Activated effector memory CD4-positive, alpha-beta T cell treated with anti-CD3 and anti-CD28 coated beads, Interleukin-2, amount 50 U/mL, for 16 hours (primary cell): ENCODE results near the gene CTNNBL1.

Source experiments
- DNase-seq: peaks from one replicate; pipeline ENCODE4 v3.0.0-alpha.2; 2020

CTNNBL1 gene

DNA sequence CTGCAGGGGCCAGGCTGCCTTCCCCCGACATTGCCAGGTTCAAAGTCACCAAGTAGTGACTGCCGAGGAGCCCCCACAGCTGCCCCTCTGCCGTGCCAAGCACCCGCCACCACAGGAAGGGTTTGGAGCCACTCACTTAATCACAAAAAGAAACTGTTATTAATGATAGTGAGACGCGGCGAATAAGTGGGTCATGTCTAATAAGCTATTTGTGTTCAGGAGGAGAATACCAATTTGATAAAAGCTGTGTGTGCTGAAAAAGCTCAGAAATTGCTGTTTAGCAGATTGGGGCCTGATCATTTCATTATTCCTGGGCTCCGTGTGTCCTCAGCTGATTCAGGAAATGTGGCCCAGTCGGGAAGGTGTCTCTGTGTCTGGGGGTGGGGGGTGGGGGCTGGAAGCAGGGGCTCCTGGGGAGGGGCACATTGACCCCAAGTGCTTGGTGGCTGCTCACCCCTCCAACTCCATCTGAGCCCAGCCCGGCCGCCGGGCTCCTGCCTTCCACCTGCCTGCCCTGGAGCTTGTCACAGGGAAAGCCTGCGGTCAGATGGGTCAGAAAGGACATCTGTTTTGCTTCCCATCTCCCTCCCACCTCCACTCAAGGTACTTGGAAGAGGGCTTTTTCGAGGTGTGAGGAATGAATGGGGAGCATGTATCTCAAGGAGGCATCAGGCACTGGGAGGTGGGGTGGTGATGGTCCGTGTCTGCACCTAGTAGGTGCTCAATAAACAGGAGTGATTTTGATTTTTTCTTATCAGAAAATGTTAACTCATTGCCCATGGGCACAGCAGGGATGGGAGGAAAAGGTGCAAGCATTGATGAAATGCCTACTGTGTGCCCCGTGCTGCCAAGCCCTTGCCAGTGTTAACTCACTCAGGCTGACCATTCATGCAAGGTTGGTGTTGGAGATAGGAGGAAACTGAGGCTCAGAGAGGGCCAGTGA lies 212.1 kb downstream of the CTNNBL1 start:
- DNase-seq = no peak

DNA sequence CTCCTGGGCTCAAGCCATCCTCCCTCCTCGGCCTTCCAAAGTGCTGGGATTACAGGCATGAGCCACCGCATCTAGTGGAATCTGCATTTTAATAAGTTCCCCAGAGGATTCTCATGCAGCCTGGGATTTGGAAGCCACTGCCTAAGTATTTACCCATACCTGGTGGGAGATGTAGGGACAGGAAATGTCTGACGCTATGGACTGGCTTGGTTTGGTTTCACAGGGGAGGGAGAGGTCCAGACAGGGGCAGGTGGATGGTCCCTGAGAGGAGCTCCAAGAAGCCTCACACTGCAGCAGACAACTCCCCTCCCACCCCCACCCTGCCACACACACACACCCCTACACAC lies 213.5 kb downstream of the CTNNBL1 start:
- no peak for DNase-seq

DNA sequence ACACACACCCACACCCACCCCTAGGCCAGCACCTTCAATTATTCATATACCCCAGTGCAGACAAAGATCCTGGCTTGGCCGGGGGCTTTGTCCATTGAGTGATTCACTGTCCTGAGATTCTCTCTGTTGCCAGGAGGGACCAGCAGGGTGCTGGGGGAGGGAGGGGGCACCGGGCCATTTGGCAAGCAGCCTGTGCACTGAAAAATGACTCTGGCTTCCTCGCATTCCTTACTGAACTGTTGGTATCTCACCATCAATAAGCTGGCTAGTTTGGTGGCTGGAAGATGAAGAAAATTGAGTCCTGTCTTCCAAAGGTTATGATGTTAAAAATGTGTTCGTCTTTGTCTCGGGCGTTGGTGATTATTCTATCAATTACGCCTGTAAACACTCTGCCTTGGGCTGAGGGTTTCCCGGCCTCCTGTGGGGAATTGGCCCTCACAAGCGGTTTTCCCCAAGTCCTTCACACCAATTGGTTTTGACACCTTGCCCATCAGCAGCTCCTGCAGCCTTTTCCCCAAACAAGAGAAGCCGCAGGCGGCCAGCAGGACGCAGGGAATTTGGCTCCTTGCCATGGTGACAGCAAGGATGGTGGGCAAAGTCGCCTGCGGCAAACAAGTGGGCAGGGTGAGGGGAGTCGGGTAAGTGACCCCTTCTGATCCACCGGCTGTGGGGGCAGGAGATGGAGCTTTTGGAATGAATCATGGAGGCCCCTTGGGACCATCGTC lies 214.0 kb downstream of the CTNNBL1 start:
- DNase-seq = no peak

- DNase-seq = no peak
These were observed 217.4 kb downstream of the CTNNBL1 start for GRCh38 chr20:37911261-37911660.

GRCh38 chr20:37911838-37912281 lies 218.0 kb downstream of the CTNNBL1 start:
- DNase-seq = no peak

DNA sequence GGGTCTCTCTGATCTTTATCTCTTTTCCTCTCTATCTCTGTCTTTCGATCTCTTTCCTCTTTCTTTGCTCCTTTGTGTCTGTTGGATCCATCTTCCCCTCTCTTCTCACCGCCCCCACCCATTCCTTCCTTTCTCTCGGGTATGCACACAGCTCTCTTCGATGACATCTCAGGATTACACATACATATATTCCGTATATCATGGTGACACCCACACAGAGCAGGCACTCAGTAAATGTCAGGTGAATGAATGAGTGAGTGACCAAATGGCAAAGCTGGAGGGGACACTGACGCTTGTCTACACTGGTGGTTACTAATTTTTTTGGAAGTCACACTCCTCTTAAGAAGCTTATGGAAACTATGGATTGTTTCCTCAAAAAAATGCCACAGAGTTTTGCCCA lies 219.0 kb downstream of the CTNNBL1 start:
- no peak for DNase-seq

- no peak for DNase-seq
These were observed 219.9 kb downstream of the CTNNBL1 start for GRCh38 chr20:37913567-37914366.

DNA sequence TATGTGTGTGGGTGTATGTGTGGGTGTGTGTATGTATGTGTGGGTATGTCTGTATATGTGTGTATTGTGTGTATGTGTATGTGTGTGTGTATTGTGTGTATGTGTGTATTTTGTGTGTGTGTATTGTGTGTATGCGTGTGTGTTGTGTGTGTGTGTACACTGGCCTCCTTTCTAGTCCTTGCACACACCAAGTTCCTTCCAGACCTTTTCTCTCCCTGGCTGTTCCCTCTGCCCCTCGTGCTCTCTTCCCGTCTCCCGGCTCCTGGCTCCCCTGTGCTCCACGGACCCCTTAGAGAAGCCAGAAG lies 220.5 kb downstream of the CTNNBL1 start:
- no peak for DNase-seq

DNA sequence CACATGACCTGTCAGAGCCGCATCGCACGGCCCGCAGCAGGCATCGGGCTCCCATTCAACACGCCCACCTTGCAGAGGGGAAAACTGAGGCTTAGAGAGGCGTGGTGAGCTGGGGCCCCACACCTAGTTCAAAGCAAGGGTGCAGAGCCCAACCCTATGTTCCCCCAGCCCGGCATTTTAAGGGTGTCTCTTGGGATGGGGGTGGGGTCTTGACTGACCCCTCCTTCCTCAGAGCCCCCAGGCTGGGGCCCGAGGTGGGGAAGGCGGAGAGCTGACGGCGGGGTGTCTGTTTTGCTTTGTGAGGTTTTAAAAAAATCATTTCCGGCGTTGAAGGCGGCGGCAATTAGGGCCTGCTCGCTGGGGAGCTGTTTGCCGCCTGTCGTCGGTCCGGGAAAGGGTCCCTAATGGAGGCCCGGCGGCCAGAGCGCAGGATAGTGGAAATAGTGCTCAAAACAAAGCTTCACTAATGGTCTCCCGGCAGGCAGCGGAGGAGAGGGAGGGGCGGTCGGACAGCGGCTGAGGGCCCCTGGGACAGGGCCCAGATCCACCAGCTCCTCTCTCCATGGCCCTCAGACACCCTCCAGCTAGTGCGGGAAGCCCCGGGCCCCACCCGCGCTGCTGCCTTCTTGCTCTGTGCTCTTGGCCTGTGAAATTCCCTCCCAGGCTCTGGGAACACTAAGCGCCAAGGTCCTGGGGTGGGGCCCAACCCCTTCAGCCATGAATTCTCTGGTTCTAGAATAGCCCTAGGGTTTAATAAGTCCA lies 221.0 kb downstream of the CTNNBL1 start:
- DNase-seq = peak; percentile 64

GRCh38 chr20:37915434-37915787 lies 221.6 kb downstream of the CTNNBL1 start:
- DNase-seq = no peak

- DNase-seq = no peak
These were observed 222.2 kb downstream of the CTNNBL1 start for GRCh38 chr20:37915800-37916570.

DNA sequence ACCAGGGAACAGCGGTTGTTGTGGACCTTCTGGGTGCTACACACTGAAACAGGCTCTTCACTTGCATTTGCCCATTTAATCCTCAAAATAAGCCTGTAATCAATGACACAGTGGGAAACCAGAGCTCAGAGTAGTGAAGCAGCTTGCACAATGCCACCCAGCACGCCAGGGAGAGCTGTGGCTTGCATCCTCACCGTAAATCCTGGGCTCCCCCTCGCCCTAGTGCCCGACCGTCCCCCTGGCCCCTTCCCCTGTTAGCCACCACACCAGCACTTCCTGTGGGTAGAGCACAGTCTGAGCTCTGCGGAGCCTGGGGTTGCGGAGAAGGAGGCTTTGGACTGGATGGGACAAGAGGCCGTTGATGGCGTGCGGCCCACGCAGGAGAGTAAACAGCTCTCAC lies 223.6 kb downstream of the CTNNBL1 start:
- DNase-seq = no peak

DNA sequence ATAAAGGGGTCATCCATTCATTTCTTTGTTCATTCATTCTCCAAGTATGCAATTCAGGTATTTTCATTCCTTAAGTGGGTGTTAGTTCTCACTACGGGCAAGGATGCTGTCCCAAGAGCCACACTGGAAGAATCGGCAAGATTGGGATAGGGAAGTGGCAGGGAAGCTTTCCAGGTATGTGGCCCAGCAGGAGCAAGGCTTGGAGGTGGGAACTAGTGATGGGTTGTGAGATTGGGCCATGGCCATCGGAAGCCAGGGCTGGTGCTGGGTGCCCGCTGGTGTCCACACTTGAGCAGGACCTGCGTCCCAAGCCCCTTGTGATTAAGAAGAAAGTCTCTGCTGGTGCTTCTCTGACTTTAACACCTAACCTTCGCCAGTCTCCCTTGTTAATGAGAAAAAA lies 224.2 kb downstream of the CTNNBL1 start:
- DNase-seq = no peak

GRCh38 chr20:37919389-37920040 lies 225.7 kb downstream of the CTNNBL1 start:
- DNase-seq = no peak

GRCh38 chr20:37920270-37920669 lies 226.4 kb downstream of the CTNNBL1 start:
- DNase-seq = no peak

- DNase-seq = no peak
These were observed 227.0 kb downstream of the CTNNBL1 start for GRCh38 chr20:37920679-37921322.

- no peak for DNase-seq
These were observed 227.6 kb downstream of the CTNNBL1 start for GRCh38 chr20:37921341-37921929.
